RCC 7860 (cell line): ENCODE data around the gene TFB1M.
A peak's percentile ranks its signal among the peaks of the same experiment; 100 is the strongest.
"Not testable (repeated sequence)": the region's sequence is repeated elsewhere in the genome, so short reads cannot be mapped to it uniquely, and the experiment has no call there.

Experiments
- DNase-seq: peaks from one replicate; pipeline ENCODE4 v3.0.0-alpha.2; 2015; ENCODE audit warnings: low spot score
- FAIRE-seq: peaks from 2 replicates; lab custom pipeline; 2012; peaks lifted over from hg19 to GRCh38; lab: Jason Lieb, UNC

The TFB1M gene

GRCh38 chr6:155303361-155303870 lies 10.9 kb downstream of the TFB1M start:
- FAIRE-seq (no peak), DNase-seq (no peak)

GRCh38 chr6:155301867-155302266 lies 12.4 kb downstream of the TFB1M start:
- FAIRE-seq (no peak), DNase-seq (no peak)

- DNase-seq (no peak), FAIRE-seq (no peak)
Measured at GRCh38 chr6:155297669-155298068, 16.6 kb downstream of the TFB1M start.

GRCh38 chr6:155292711-155293110 lies 21.6 kb downstream of the TFB1M start:
- DNase-seq (no peak), FAIRE-seq (no peak)

- FAIRE-seq, result no peak
- no peak for DNase-seq
Measured at GRCh38 chr6:155291291-155291690, 23.0 kb downstream of the TFB1M start.

GRCh38 chr6:155290491-155290890 lies 23.8 kb downstream of the TFB1M start:
- DNase-seq (no peak), FAIRE-seq (no peak)

GRCh38 chr6:155287762-155288161 lies 26.5 kb downstream of the TFB1M start:
- DNase-seq, result no peak
- FAIRE-seq, result no peak

- no peak for FAIRE-seq
- no peak for DNase-seq
Measured at GRCh38 chr6:155284775-155285174, 29.5 kb downstream of the TFB1M start.

- no peak for FAIRE-seq
Measured at GRCh38 chr6:155278319-155279049, 35.8 kb downstream of the TFB1M start.

GRCh38 chr6:155276638-155277037 lies 37.6 kb downstream of the TFB1M start:
- no peak for DNase-seq
- no peak for FAIRE-seq

More at GRCh38 chr6:155278319-155279049, 35.8 kb downstream of the TFB1M start:
- DNase-seq, result no peak

GRCh38 chr6:155275808-155276480 lies 38.3 kb downstream of the TFB1M start:
- DNase-seq (no peak), FAIRE-seq (no peak)

GRCh38 chr6:155274533-155274932 lies 39.8 kb downstream of the TFB1M start:
- no peak for DNase-seq
- FAIRE-seq, result no peak

GRCh38 chr6:155274106-155274505 lies 40.2 kb downstream of the TFB1M start:
- DNase-seq (no peak), FAIRE-seq (no peak)

- peak; percentile 57 for DNase-seq
- FAIRE-seq, result peak; percentile 41
Measured at GRCh38 chr6:155273431-155273830, 40.9 kb downstream of the TFB1M start.

GRCh38 chr6:155272353-155273232 lies 41.7 kb downstream of the TFB1M start:
- no peak for DNase-seq

GRCh38 chr6:155271145-155271544 lies 43.1 kb downstream of the TFB1M start:
- no peak for DNase-seq
- no peak for FAIRE-seq

More at GRCh38 chr6:155272353-155273232, 41.7 kb downstream of the TFB1M start:
- FAIRE-seq, result no peak

GRCh38 chr6:155270561-155271091 lies 43.7 kb downstream of the TFB1M start:
- FAIRE-seq (no peak), DNase-seq (no peak)

GRCh38 chr6:155269765-155270164 lies 44.5 kb downstream of the TFB1M start:
- DNase-seq (no peak), FAIRE-seq (no peak)

GRCh38 chr6:155268088-155268867 lies 46.0 kb downstream of the TFB1M start:
- peak; percentile 23 for DNase-seq
- not testable (repeated sequence) for FAIRE-seq

GRCh38 chr6:155267411-155267810 lies 46.9 kb downstream of the TFB1M start:
- DNase-seq, result no peak
- FAIRE-seq, result no peak
